Placental epithelial cell (primary cell): ENCODE results near the gene ZNF727. TPM values are rescaled to one million over a fixed set of nuclear protein-coding genes. Genes with fewer than 3 reads are reported as not detected.

ENCODE experiments used
- total RNA-seq: library from RNA; depleted of rRNA; stranded (reverse); fragments of >200 nt; gene quantifications from 2 replicates; pipeline ENCODE4 v1.2.3, GENCODE V29; 2012

The ZNF727 gene
- total RNA-seq: 1.6 and 1.7 TPM in 2 replicates

DNA sequence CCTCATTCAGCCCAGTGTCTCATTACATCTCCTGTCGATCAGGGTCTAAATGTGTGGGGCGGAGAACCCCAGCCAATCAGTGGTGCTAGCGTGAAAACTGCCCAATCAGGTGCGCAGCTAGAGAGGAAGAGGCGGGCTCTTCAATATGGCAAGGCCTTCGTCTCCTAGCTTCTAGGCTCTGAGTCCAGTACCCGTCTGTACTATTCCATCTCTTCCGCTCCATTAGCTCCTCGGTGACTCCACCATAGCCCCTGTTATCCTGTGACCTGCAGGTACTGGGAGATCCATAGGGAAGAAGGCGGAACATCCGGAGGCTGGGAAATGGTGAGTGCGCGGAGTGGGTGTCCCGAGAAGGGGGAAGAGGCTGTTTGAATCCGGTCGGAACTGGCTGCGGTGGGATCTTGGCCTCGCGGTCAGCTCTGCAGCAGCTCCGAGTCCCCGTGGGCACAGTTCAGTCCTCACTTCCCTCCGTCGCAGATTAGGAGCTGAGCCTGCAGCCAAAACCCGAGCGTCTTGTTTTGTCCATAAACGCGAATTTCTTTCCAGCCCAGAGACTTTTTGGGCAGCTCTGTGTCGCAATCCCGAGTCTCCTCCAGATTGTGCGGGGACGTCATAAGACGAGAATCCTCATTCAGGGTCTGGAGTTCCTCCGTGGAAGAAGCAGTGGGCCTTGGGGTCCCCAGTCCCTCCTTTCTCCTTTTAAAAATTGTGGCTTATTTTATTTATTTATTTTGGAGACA is at the start of gene ZNF727:
TSS of gene ZNF727 (plus strand) at position 134 of the 740 bp plus-strand sequence. CDS start at position 322, 188 bp downstream.

DNA sequence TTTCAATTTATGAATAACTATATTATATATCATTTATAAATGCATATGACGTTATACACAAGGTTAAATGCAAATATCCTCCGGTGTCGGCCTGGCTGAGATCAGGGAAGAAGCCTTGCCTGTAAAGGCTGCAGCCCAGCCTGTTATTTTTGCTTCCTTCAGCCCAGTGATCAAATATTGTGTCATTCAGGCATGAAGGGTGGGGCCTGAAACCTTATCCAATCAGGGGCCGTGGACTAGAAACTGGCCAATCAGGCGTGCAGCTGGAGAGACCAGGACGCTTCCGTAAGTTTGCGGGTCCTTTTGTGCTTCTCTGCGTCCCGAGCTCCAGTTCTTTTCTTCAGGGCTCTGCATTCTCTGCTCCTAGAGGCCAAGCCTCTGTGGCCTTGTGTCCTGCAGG is 46.7 kb upstream of the ZNF727 start, which contains the start of gene ZNF722:
TSS of gene ZNF722 (plus strand) at position 301 of the 400 bp plus-strand sequence. CDS start 113 bp downstream, outside the sequence.

Other genes starting within 250 kb of the ZNF727 start
- not detected in 2 replicates for gene ZNF722, start 46.6 kb upstream of the ZNF727 start, total RNA-seq
- gene ZNF735, start 161.8 kb downstream of the ZNF727 start, total RNA-seq: not detected in 2 replicates
- gene ZNF679, start 183.0 kb downstream of the ZNF727 start, total RNA-seq: not detected in 2 replicates